Measurements from ENCODE around the gene WIPF2.

DNA sequence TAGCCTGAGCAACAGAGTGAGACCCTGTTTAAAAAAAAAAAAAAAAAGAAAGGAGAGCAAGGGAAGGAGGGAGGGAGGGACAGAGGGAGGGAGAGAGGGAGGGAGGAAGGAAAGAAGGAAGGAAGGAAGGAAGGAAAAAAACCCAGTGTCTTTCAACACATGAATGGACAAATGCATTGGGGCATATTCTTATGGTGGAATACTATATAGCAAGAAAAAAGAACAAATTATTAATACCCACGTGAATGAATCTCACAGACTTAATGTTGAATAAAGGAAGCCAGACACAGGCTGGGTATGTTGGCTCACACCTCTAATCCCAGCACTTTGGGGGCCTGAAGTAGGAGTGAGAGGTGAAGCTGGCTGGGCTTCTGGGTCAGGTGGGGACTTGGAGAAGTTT lies 21.6 kb upstream of the WIPF2 start:
- TF ChIP-seq EZH2 (IDR thresholded peaks at IDR 0.05; ENCODE audit: borderline replicate concordance, low read length) = no peak
- TF ChIP-seq, protein P1, sequence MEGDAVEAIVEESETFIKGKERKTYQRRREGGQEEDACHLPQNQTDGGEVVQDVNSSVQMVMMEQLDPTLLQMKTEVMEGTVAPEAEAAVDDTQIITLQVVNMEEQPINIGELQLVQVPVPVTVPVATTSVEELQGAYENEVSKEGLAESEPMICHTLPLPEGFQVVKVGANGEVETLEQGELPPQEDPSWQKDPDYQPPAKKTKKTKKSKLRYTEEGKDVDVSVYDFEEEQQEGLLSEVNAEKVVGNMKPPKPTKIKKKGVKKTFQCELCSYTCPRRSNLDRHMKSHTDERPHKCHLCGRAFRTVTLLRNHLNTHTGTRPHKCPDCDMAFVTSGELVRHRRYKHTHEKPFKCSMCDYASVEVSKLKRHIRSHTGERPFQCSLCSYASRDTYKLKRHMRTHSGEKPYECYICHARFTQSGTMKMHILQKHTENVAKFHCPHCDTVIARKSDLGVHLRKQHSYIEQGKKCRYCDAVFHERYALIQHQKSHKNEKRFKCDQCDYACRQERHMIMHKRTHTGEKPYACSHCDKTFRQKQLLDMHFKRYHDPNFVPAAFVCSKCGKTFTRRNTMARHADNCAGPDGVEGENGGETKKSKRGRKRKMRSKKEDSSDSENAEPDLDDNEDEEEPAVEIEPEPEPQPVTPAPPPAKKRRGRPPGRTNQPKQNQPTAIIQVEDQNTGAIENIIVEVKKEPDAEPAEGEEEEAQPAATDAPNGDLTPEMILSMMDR (conservative IDR thresholded peaks at IDR 0.05 in 1 of 2, IDR thresholded peaks at IDR 0.05 in 1 of 2; ENCODE audit: extremely low read depth in 1 of 2, insufficient read depth in 1 of 2, low read depth in 1 of 2, low read length in 2 of 2) = no peak

Data from mammary epithelial cell (primary cell).